GM12865 (cell line): ENCODE measurements around the gene DONSON.
"Not testable (repeated sequence)": the region's sequence is repeated elsewhere in the genome, so short reads cannot be mapped to it uniquely, and the experiment has no call there.

Source experiments
- DNase-seq: peaks from one replicate; pipeline ENCODE4 v3.0.0; 2010; ENCODE audit warnings: low read depth
- H3K4me3 ChIP-seq: 2 replicates; pipeline ENCODE4 v1.5.1; 2011; ENCODE audit warnings: mild to moderate bottlenecking, low read depth, low read length, control low read depth
- TF ChIP-seq, protein P1 (sequence below): IDR thresholded peaks from 2 replicates; pipeline ENCODE4 v1.5.1; 2011; ENCODE audit warnings: low read length, control low read depth, low read depth, inconsistent platforms; ENCODE audit not compliant: insufficient read depth; ENCODE audit errors: missing control alignments

Gene DONSON

DNA sequence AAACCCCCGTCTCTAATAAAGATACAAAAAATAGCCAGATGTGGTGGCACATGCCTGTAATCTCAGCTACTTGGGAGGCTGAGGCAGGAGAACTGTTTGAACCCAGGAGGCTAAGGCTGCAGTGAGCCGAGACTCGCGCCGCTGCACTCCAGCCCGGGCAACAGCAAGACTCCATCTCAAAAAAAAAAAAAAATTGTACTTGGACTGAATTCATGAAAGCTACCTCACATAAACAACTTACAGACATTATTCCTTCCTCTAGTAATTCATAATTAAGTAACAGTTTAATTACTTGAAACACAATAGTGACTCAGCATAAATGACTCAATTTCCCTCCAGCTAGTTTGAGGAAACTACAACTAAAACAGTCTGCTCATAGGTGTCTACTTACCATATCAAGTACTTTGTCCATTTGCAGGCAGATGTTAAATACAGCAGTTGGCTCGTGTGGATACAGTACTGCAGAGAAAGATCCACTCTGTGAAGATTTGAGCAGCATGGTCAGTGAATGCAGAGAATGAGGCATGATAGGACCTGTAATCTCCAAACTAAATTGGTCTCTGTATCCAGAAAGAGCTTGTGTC is 9.4 kb downstream of the DONSON start:
- DNase-seq: no peak
- no peak overlapping the region for H3K4me3 ChIP-seq
- TF ChIP-seq, protein P1, sequence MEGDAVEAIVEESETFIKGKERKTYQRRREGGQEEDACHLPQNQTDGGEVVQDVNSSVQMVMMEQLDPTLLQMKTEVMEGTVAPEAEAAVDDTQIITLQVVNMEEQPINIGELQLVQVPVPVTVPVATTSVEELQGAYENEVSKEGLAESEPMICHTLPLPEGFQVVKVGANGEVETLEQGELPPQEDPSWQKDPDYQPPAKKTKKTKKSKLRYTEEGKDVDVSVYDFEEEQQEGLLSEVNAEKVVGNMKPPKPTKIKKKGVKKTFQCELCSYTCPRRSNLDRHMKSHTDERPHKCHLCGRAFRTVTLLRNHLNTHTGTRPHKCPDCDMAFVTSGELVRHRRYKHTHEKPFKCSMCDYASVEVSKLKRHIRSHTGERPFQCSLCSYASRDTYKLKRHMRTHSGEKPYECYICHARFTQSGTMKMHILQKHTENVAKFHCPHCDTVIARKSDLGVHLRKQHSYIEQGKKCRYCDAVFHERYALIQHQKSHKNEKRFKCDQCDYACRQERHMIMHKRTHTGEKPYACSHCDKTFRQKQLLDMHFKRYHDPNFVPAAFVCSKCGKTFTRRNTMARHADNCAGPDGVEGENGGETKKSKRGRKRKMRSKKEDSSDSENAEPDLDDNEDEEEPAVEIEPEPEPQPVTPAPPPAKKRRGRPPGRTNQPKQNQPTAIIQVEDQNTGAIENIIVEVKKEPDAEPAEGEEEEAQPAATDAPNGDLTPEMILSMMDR: no peak

DNA sequence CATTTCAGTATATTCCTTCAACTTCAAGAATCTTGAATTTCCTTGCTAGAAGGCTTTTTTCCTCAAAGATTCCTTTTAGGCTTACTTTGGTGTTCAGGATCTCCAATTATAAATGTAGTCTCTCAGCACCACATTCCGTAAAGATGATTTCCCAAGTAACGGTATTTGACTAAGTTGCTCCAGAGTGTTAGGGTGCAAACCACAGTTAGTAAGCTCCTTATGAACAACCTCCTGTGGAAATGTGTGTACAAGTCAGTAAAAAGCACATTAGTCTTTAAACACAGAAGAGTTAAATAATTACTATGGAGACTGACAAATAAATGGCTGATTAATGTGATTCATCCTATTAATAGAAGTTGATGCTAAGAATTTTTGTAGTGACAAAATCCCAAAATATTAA is 10.3 kb downstream of the DONSON start:
- DNase-seq: no peak
- TF ChIP-seq, protein P1: no peak
- H3K4me3 ChIP-seq: no peak overlapping the region

DNA sequence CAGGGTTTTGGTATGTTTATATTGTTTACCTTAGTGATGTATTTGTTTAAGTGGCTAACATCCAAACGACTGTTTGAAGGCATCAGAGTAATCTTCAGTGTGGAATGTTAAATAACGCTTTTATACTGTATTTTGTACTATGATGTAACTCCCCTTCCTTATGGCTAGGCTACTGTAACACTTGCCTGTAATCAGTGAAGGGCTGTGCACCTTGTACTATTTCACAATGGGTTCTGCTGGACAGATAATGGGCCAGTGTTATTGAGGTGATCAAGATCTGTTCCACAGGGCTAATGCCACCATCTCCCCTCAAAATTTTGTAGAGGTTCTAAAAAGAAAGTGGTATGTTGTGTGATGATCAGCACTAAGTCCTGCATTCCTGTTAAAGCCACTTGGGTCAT is 11.7 kb downstream of the DONSON start:
- not testable (repeated sequence) for H3K4me3 ChIP-seq, DNase-seq

DNA sequence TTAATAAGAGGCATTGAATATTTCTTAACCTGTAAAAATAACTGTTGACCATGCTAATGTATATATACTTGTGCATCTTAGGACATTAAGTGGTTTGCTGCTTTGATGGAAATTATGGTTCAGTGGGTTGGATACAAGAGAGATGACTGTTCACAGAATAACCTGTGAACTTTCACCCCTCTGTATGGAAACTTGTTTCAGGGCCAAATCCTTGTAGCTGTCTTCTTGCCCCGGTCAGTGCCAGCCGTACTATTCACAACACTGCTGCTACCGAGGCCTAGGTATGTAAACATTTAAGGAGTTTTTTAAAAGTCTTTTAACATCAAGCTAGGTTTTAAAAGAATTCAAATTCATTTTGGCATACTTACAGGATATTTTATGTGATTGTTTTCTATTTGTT is 16.1 kb downstream of the DONSON start:
- TF ChIP-seq, protein P1: no peak
- DNase-seq: no peak
- H3K4me3 ChIP-seq: no peak overlapping the region

DNA sequence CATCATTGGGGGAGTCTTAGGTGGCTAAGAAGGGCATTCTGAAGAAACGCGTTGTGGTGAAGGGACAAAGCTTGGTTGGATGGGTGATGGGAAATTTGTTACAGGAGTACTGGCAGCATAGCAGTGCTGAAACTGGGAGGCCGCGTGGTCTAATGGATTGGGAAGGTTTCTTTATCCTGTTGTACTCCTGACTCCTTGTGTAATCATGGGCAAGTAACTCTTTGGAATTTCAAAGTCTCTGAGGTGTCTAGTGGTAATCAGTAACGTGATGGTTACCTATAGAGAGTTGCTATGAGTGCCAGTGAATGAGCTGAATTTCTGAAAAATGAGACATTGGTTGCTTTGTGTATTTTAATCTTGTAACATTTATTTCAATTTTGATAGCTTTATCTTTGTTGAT is 18.5 kb downstream of the DONSON start:
- DNase-seq: no peak
- TF ChIP-seq, protein P1: no peak
- no peak overlapping the region for H3K4me3 ChIP-seq

DNA sequence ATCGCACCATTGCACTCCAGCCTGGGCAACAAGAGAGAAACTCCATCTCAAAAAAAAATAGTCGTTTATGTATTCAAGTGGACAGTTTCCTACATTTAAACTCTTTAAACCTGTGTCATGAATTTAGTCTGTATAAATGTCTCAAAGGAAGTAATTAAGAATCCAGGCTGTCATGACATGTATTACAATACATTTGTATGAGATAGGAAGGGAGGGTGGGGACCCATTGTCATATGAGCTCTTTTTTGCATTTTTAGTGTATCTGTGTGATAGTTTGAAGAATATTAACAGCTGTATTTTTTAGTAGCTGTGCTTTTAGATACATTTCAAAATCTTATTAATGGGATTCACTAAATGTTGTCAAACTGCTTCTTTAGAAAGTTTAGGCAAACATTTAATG is 20.0 kb downstream of the DONSON start:
- TF ChIP-seq, protein P1: no peak
- H3K4me3 ChIP-seq: no peak overlapping the region
- no peak for DNase-seq

DNA sequence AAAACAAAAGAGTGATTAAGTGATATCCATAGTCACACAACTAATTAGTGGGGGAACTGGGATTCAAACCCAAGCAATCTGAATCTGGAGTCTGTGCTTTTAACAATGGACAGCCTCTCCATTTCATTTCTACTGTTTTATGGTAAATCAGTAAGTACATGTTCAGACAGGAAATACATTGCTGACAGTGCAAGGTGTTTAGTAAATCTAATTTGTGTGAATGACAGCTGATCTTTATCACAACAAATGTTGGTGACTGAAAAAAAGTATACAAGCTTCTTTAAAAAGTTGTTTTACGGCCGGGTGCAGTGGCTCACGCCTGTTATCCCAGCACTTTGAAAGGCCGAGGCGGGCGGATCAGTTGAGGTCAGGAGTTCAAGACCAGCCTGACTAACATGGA is 20.6 kb downstream of the DONSON start:
- DNase-seq: no peak
- TF ChIP-seq, protein P1: no peak

More for the DNA sequence above, 20.6 kb downstream of the DONSON start:
- no peak overlapping the region for H3K4me3 ChIP-seq
